Endothelial cell of umbilical vein (primary cell): Measurements from ENCODE around the gene NFYA.

Experiments
- EZH2 ChIP-seq: IDR thresholded peaks from 2 replicates; pipeline ENCODE4 v1.6.1; 2012; ENCODE audit warnings: borderline replicate concordance, low read depth, mild to moderate bottlenecking, moderate library complexity, low read length, inconsistent platforms; ENCODE audit not compliant: severe bottlenecking
- POLR2A ChIP-seq: IDR thresholded peaks from 2 replicates; pipeline ENCODE4 v1.6.1; 2012; ENCODE audit warnings: low read depth, mild to moderate bottlenecking, control low read depth, low read length
- POLR2AphosphoS5 ChIP-seq: IDR thresholded peaks from 2 replicates; pipeline ENCODE4 v1.6.1; 2012; ENCODE audit warnings: low read depth, mild to moderate bottlenecking, control low read depth, low read length, moderate library complexity; ENCODE audit not compliant: insufficient read depth
- TF ChIP-seq, protein P1 (sequence below), 2 donors: IDR thresholded peaks; 1 replicate in 1 of 2; 2 replicates in 1 of 2; pipeline ENCODE4 v1.5.1; 2011; ENCODE audit warnings: low read length in 2 of 2, mild to moderate bottlenecking in 2 of 2, moderate library complexity in 2 of 2, control low read depth in 1 of 2, inconsistent platforms in 1 of 2, low read depth in 1 of 2; ENCODE audit not compliant: insufficient read depth in 1 of 2; ENCODE audit errors: extremely low read depth in 1 of 2

- TF ChIP-seq, protein P1, sequence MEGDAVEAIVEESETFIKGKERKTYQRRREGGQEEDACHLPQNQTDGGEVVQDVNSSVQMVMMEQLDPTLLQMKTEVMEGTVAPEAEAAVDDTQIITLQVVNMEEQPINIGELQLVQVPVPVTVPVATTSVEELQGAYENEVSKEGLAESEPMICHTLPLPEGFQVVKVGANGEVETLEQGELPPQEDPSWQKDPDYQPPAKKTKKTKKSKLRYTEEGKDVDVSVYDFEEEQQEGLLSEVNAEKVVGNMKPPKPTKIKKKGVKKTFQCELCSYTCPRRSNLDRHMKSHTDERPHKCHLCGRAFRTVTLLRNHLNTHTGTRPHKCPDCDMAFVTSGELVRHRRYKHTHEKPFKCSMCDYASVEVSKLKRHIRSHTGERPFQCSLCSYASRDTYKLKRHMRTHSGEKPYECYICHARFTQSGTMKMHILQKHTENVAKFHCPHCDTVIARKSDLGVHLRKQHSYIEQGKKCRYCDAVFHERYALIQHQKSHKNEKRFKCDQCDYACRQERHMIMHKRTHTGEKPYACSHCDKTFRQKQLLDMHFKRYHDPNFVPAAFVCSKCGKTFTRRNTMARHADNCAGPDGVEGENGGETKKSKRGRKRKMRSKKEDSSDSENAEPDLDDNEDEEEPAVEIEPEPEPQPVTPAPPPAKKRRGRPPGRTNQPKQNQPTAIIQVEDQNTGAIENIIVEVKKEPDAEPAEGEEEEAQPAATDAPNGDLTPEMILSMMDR (IDR thresholded peaks at IDR 0.05; ENCODE audit: extremely low read depth in 1 of 2, insufficient read depth in 1 of 2, low read depth in 1 of 2, low read length in 2 of 2) = no peak
- no peak for TF ChIP-seq POLR2A
- no peak for TF ChIP-seq EZH2
- no peak for TF ChIP-seq POLR2AphosphoS5
Measured at GRCh38 chr6:41085182-41085581, 12.4 kb downstream of the NFYA start.
